Measurements from ENCODE around the gene RHOC. TPM values are rescaled to one million over a fixed set of nuclear protein-coding genes. Genes with fewer than 3 reads are reported as not detected.

Gene RHOC
- total RNA-seq, 1 experiment from 2014 or later = 154 TPM

DNA sequence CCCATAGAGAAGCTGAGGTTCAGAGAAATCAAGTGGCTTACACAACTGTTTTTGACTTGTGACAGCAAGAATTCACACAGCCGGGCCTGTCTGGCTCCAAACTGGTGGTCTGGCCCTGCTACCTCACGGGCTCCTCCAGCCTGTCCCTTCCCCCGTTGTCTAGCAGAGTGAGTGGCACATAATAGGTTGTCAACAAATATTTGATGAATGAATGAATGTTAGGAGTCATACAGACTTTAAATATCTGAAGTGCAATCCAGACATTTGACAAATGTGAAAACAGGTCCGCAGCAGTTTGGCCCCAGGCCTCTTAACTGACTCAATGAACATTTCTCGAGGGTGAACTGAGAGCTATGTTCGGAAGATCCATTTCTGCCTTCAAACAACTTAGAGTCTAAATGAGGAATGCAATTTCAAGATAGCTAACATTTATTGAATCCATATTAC is 1.1 kb upstream of the RHOC start:
- Histone ChIP-seq H3K9me3 (ENCODE audit: control insufficient read depth in 1 of 2, insufficient read depth in 1 of 2, low read depth in 1 of 2, low read length in 2 of 2) (no peaks in the 10 kb centered on the region), H3K4me3 (replicated peaks in 1 of 2; ENCODE audit: low read depth in 1 of 2, low read length in 2 of 2) (peak overlapping the region; percentile 87 to 90), H3K4me1 (ENCODE audit: control insufficient read depth in 1 of 2, insufficient read depth in 2 of 2, low read length in 2 of 2) (peaks cover 23 to 35% of the 10 kb centered on the region in 2 experiments), H3K4me2 (ENCODE audit: low read length) (peak overlapping the region; percentile 93), H2AFZ (ENCODE audit: low read depth, low read length, poor library complexity, severe bottlenecking) (no peak overlapping the region), H3K36me3 (ENCODE audit: control insufficient read depth in 1 of 2, insufficient read depth in 2 of 2, low read length in 2 of 2) (0 out of 4 replicates have a peak, but pooled peaks cover 0 to 2% of the 10 kb centered on the region in 2 experiments), H3K9me2 (ENCODE audit: insufficient read depth) (no peaks in the 10 kb centered on the region), H3K27me3 (ENCODE audit: insufficient read depth, low read length) (no peaks in the 10 kb centered on the region), H4K20me1 (ENCODE audit: insufficient read depth) (no peaks in the 10 kb centered on the region), H3K79me2 (ENCODE audit: insufficient read depth, low read length) (peaks cover 37% of the 10 kb centered on the region), H3K27ac (ENCODE audit: low read depth, low read length) (peak overlapping the region; percentile 77), H3K9ac (ENCODE audit: low read length) (peak overlapping the region; percentile 90; the same call in 1 of the 2 replicates)
- ATAC-seq = no peak
- ChIA-PET RAD21 (ENCODE audit: low non-redundant PET in 1 of 2, low total read pairs in 2 of 2, uncharacterized antibody in 2 of 2, unreplicated experiment in 2 of 2) (no interaction called here), POLR2A (interaction anchor here (0.8 to 1.2 kb wide), 2 partner anchors 314 to 316 kb away, joined by 3 to 5 read pairs; no protein-coding TSS in a partner anchor), CTCF (interaction anchor here (1.0 to 2.9 kb wide), 6 partner anchors 8 to 339 kb away, joined by 3 to 16 read pairs (median 4); partner anchors contain the start of gene ST7L)
- TF ChIP-seq EZH2 (IDR thresholded peaks at IDR 0.05) = no peak
- TF ChIP-seq ELF1 (IDR thresholded peaks at IDR 0.05; ENCODE audit: borderline replicate concordance, low read depth) = no peak
- TF ChIP-seq POLR2AphosphoS5 (IDR thresholded peaks at IDR 0.05; ENCODE audit: low read depth, low read length) = no peak
- no peak for TF ChIP-seq RAD21 (IDR thresholded peaks at IDR 0.05; ENCODE audit: low read depth)
- no peak for TF ChIP-seq SRF (IDR thresholded peaks at IDR 0.05; ENCODE audit: low read depth)
- TF ChIP-seq EGR1 (IDR thresholded peaks at IDR 0.05; ENCODE audit: low read depth) = no peak
- TF ChIP-seq SIN3A (IDR thresholded peaks at IDR 0.05; ENCODE audit: low read depth) = no peak
- TF ChIP-seq FOSL1 (IDR thresholded peaks at IDR 0.05; ENCODE audit: low read depth) = no peak
- TF ChIP-seq, protein P1, sequence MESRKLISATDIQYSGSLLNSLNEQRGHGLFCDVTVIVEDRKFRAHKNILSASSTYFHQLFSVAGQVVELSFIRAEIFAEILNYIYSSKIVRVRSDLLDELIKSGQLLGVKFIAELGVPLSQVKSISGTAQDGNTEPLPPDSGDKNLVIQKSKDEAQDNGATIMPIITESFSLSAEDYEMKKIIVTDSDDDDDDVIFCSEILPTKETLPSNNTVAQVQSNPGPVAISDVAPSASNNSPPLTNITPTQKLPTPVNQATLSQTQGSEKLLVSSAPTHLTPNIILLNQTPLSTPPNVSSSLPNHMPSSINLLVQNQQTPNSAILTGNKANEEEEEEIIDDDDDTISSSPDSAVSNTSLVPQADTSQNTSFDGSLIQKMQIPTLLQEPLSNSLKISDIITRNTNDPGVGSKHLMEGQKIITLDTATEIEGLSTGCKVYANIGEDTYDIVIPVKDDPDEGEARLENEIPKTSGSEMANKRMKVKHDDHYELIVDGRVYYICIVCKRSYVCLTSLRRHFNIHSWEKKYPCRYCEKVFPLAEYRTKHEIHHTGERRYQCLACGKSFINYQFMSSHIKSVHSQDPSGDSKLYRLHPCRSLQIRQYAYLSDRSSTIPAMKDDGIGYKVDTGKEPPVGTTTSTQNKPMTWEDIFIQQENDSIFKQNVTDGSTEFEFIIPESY (IDR thresholded peaks at IDR 0.05; ENCODE audit: extremely low read depth, insufficient replicate concordance, low read length) = no peak
- intact Hi-C loops (cut with micrococcal nuclease) = loop anchor here (10.0 kb wide), 1 partner anchor 183 kb away; no protein-coding TSS in a partner anchor
- BruUV-seq (replicated peaks) = no TSS peak
- DNase-seq (ENCODE audit: low read depth, low spot score) = no peak

All from HCT116 (cell line).